Stimulated activated CD8-positive, alpha-beta memory T cell treated with anti-CD3 and anti-CD28 coated beads, Interleukin-2, amount 100 ng/mL, for 1 hour (primary cell): ENCODE data around the gene GALNT12.

ENCODE experiments used
- DNase-seq, 2 donors: peaks; one replicate each; pipeline ENCODE4 v3.0.0-alpha.2; 2020; ENCODE audit warnings: low read depth in 2 of 2

Gene GALNT12

GRCh38 chr9:98805506-98806272 is 1.8 kb upstream of the GALNT12 start:
- no peak for DNase-seq

GRCh38 chr9:98806394-98807035 is 955 bp upstream of the GALNT12 start:
- DNase-seq, result no peak

- DNase-seq, result no peak
Measured at GRCh38 chr9:98807814-98808195, 335 bp downstream of the GALNT12 start.

- DNase-seq, result no peak
Measured at GRCh38 chr9:98808411-98808815, 943 bp downstream of the GALNT12 start.

- no peak for DNase-seq
Measured at GRCh38 chr9:98808875-98809274, 1.4 kb downstream of the GALNT12 start.

- DNase-seq, result no peak
Measured at GRCh38 chr9:98809311-98810101, 2.0 kb downstream of the GALNT12 start.

GRCh38 chr9:98810102-98810842 is 2.8 kb downstream of the GALNT12 start:
- no peak for DNase-seq

GRCh38 chr9:98811051-98811650 is 3.7 kb downstream of the GALNT12 start:
- no peak for DNase-seq

- DNase-seq, result no peak
Measured at GRCh38 chr9:98815391-98815951, 8.0 kb downstream of the GALNT12 start.

GRCh38 chr9:98818764-98819163 is 11.3 kb downstream of the GALNT12 start:
- no peak for DNase-seq

- DNase-seq, result no peak
Measured at GRCh38 chr9:98819231-98819630, 11.8 kb downstream of the GALNT12 start.

GRCh38 chr9:98821831-98822230 is 14.4 kb downstream of the GALNT12 start:
- DNase-seq, result no peak

- DNase-seq, result no peak
Measured at GRCh38 chr9:98822661-98823060, 15.2 kb downstream of the GALNT12 start.

- no peak for DNase-seq
Measured at GRCh38 chr9:98823666-98824334, 16.3 kb downstream of the GALNT12 start.

- no peak for DNase-seq
Measured at GRCh38 chr9:98825414-98825813, 17.9 kb downstream of the GALNT12 start.

- no peak for DNase-seq
Measured at GRCh38 chr9:98826716-98827115, 19.2 kb downstream of the GALNT12 start.

GRCh38 chr9:98829766-98830165 is 22.3 kb downstream of the GALNT12 start:
- no peak for DNase-seq

- no peak for DNase-seq
Measured at GRCh38 chr9:98830554-98830953, 23.1 kb downstream of the GALNT12 start.

GRCh38 chr9:98831696-98832095 is 24.2 kb downstream of the GALNT12 start:
- DNase-seq, result no peak

- DNase-seq, result no peak
Measured at GRCh38 chr9:98832768-98833089, 25.3 kb downstream of the GALNT12 start.
